SK-N-SH (cell line): ENCODE measurements around the gene UPP1. TPM values are rescaled to one million over a fixed set of nuclear protein-coding genes. Genes with fewer than 3 reads are reported as not detected.

Source experiments
- CTCF ChIA-PET: fragments of 300-600, 350-600 bp; formaldehyde crosslinking; extraction: SDS; loops from one replicate; lab custom pipeline; 2021; lab: Yijun Ruan, JAX
- POLR2A ChIA-PET: fragments of 350-600 bp; sonication (Branson Sonifier 250); formaldehyde crosslinking; extraction: SDS; loops from one replicate; lab custom pipeline; 2020; ENCODE audit warnings: antibody characterized with exemption, inconsistent platforms; lab: Yijun Ruan, JAX
- DNase-seq: peaks from one replicate; pipeline ENCODE4 v3.0.0; 2012
- H2AFZ ChIP-seq: fragments of 200-600 bp; sonication (generic); 2 replicates; pipeline ENCODE4 v1.8.1; 2016; ENCODE audit warnings: antibody characterized with exemption, mild to moderate bottlenecking, low read depth
- H3F3A ChIP-seq: fragments of 200-600 bp; sonication (generic); replicated peaks from 2 replicates; pipeline ENCODE3; 2016; ENCODE audit warnings: antibody characterized with exemption, mild to moderate bottlenecking; ENCODE audit not compliant: insufficient read depth
- H3K27ac ChIP-seq, 2 experiments: fragments of 200-500 bp in 1 of 2; fragments of 200-600 bp in 1 of 2; sonication (Bioruptor generic) in 1 of 2; sonication (generic), shearing (Covaris generic) in 1 of 2; 2 replicates each; pipeline versions ENCODE4 v1.5.1 to v1.6.1; 2014 to 2016; ENCODE audit warnings: low read depth in 2 of 2, inconsistent platforms in 1 of 2, low read length in 1 of 2, mild to moderate bottlenecking in 1 of 2, mixed read lengths in 1 of 2
- H3K27me3 ChIP-seq: fragments of 200-600 bp; sonication (generic), shearing (Covaris generic); 2 replicates; pipeline ENCODE4 v1.6.1; 2016; ENCODE audit warnings: mixed run types; ENCODE audit not compliant: insufficient read depth
- H3K36me3 ChIP-seq, 2 experiments: fragments of 200-500 bp in 1 of 2; fragments of 200-600 bp in 1 of 2; sonication (Bioruptor generic) in 1 of 2; sonication (generic) in 1 of 2; replicated peaks in 1 of 2; 2 replicates each; pipeline versions ENCODE3 to v1.5.1; 2014 to 2016; ENCODE audit warnings: low read length in 1 of 2, mild to moderate bottlenecking in 1 of 2; ENCODE audit not compliant: insufficient read depth in 2 of 2, control insufficient read depth in 1 of 2
- H3K4me1 ChIP-seq, 2 experiments: fragments of 200-500 bp in 1 of 2; fragments of 200-600 bp in 1 of 2; sonication (Bioruptor generic) in 1 of 2; sonication (generic), shearing (Covaris generic) in 1 of 2; 2 replicates each; pipeline versions ENCODE4 v1.5.1 to v1.6.1; 2014 to 2016; ENCODE audit warnings: low read depth in 1 of 2, low read length in 1 of 2, mixed run types in 1 of 2; ENCODE audit not compliant: insufficient read depth in 2 of 2, control insufficient read depth in 1 of 2
- H3K4me2 ChIP-seq: fragments of 200-600 bp; sonication (generic), shearing (Covaris generic); 2 replicates; pipeline ENCODE4 v1.6.1; 2017; ENCODE audit warnings: mixed run types
- H3K4me3 ChIP-seq, 2 experiments: fragments of 200-500 bp in 1 of 2; fragments of 200-600 bp in 1 of 2; sonication (Bioruptor generic) in 1 of 2; sonication (generic), shearing (Covaris generic) in 1 of 2; 2 replicates each; pipeline versions ENCODE4 v1.5.1 to v1.8.1; 2014 to 2016; ENCODE audit warnings: low read depth in 2 of 2, inconsistent platforms in 1 of 2, low read length in 1 of 2, mild to moderate bottlenecking in 1 of 2, mixed read lengths in 1 of 2, moderate library complexity in 1 of 2
- H3K79me2 ChIP-seq: fragments of 200-600 bp; sonication (generic); 2 replicates; pipeline ENCODE4 v1.8.1; 2017; ENCODE audit warnings: mild to moderate bottlenecking; ENCODE audit not compliant: insufficient read depth
- H3K9ac ChIP-seq: fragments of 200-600 bp; sonication (generic); 2 replicates; pipeline ENCODE4 v1.6.1; 2017; ENCODE audit warnings: mixed run types
- H3K9me2 ChIP-seq: fragments of 200-600 bp; sonication (generic); 2 replicates; pipeline ENCODE4 v1.6.1; 2017; ENCODE audit warnings: mixed run types
- H3K9me3 ChIP-seq: fragments of 200-600 bp; sonication (generic); 2 replicates; pipeline ENCODE4 v1.6.1; 2017; ENCODE audit warnings: mixed run types, mild to moderate bottlenecking, moderate library complexity
- H4K20me1 ChIP-seq: fragments of 200-600 bp; sonication (generic); 2 replicates; pipeline ENCODE4 v1.6.1; 2017; ENCODE audit warnings: mild to moderate bottlenecking, mixed run types; ENCODE audit not compliant: insufficient read depth
- CHD2 ChIP-seq: fragments of 150-350 bp; IDR thresholded peaks from 2 replicates; pipeline ENCODE4 v1.6.1; 2018; ENCODE audit warnings: low read length; ENCODE audit not compliant: partially characterized antibody
- CTCF ChIP-seq: fragments of 200-600 bp; sonication (generic); IDR thresholded peaks from 2 replicates; pipeline ENCODE4 v1.6.1; 2017; ENCODE audit warnings: antibody characterized with exemption, mild to moderate bottlenecking, moderate library complexity
- ELF1 ChIP-seq: IDR thresholded peaks from 2 replicates; pipeline ENCODE4 v1.4.0; 2012
- EP300 ChIP-seq, 2 experiments: IDR thresholded peaks; 2 replicates each; pipeline versions ENCODE4 v1.4.0 to v1.6.1; 2012; ENCODE audit warnings: borderline replicate concordance in 1 of 2, low read depth in 1 of 2, low read length in 1 of 2
- EZH2phosphoT487 ChIP-seq: fragments of 200-600 bp; sonication (generic); IDR thresholded peaks from 2 replicates; pipeline ENCODE4 v1.6.1; 2017; ENCODE audit warnings: low read depth, mixed run types, mild to moderate bottlenecking, antibody characterized with exemption, moderate library complexity, borderline replicate concordance
- FOXJ3 ChIP-seq: sonication (generic); formaldehyde crosslinking; IDR thresholded peaks from 2 replicates; pipeline ENCODE4 v1.5.1; 2020; ENCODE audit warnings: mild to moderate bottlenecking, missing genetic modification reagents
- FOXM1 ChIP-seq: IDR thresholded peaks from 2 replicates; pipeline ENCODE4 v1.4.0; 2012; ENCODE audit warnings: low read depth, mild to moderate bottlenecking
- GABPA ChIP-seq: IDR thresholded peaks from 2 replicates; pipeline ENCODE4 v1.4.0; 2012; ENCODE audit warnings: low read depth, mild to moderate bottlenecking
- IRF3 ChIP-seq: fragments of 150-350 bp; IDR thresholded peaks from 2 replicates; pipeline ENCODE4 v1.6.1; 2016; ENCODE audit warnings: mild to moderate bottlenecking, low read depth, low read length
- JUND ChIP-seq: IDR thresholded peaks from 2 replicates; pipeline ENCODE4 v1.4.0; 2012
- MAX ChIP-seq: IDR thresholded peaks from 2 replicates; pipeline ENCODE4 v1.4.0; 2012; ENCODE audit warnings: low read depth
- MEF2A ChIP-seq: IDR thresholded peaks from 2 replicates; pipeline ENCODE4 v1.4.0; 2012; ENCODE audit warnings: low read depth, borderline replicate concordance
- MXI1 ChIP-seq: IDR thresholded peaks from 2 replicates; pipeline ENCODE4 v1.6.1; 2012; ENCODE audit warnings: mild to moderate bottlenecking, low read depth, low read length, improper control_type of control experiment
- NFIC ChIP-seq: IDR thresholded peaks from 2 replicates; pipeline ENCODE4 v1.4.0; 2012; ENCODE audit warnings: borderline replicate concordance
- PBX3 ChIP-seq: IDR thresholded peaks from 2 replicates; pipeline ENCODE4; 2012
- RAD21 ChIP-seq: IDR thresholded peaks from 2 replicates; pipeline ENCODE4 v1.6.1; 2012; ENCODE audit warnings: mild to moderate bottlenecking, low read length
- RCOR1 ChIP-seq: fragments of 150-350 bp; IDR thresholded peaks from 2 replicates; pipeline ENCODE4 v1.6.1; 2017; ENCODE audit warnings: antibody characterized with exemption, low read length
- RFX5 ChIP-seq: IDR thresholded peaks from 2 replicates; pipeline ENCODE4 v1.6.1; 2012; ENCODE audit warnings: mild to moderate bottlenecking, improper control_type of control experiment, low read length
- RXRA ChIP-seq: IDR thresholded peaks from 2 replicates; pipeline ENCODE4 v1.4.0; 2012; ENCODE audit warnings: low read depth, mild to moderate bottlenecking, borderline replicate concordance
- SIN3A ChIP-seq: IDR thresholded peaks from 2 replicates; pipeline ENCODE4 v1.6.1; 2012; ENCODE audit warnings: low read depth, mild to moderate bottlenecking, low read length, moderate library complexity, borderline replicate concordance
- TAF1 ChIP-seq: IDR thresholded peaks from 2 replicates; pipeline ENCODE4 v1.6.1; 2012; ENCODE audit warnings: low read depth, mild to moderate bottlenecking, low read length, moderate library complexity, borderline replicate concordance
- TCF12 ChIP-seq: IDR thresholded peaks from 2 replicates; pipeline ENCODE4 v1.4.0; 2012
- USF1 ChIP-seq: IDR thresholded peaks from 2 replicates; pipeline ENCODE4 v1.4.0; 2012; ENCODE audit warnings: low read depth, borderline replicate concordance
- USF2 ChIP-seq: fragments of 150-350 bp; IDR thresholded peaks from 2 replicates; pipeline ENCODE4 v1.6.1; 2017; ENCODE audit warnings: antibody characterized with exemption, low read length, low read depth, borderline replicate concordance
- WGBS: methylation state at CpG from one replicate; pipeline ENCODE4 v1.1.6; 2017; ENCODE audit warnings: low lambda C conversion rate; 5-methylcytosine and 5-hydroxymethylcytosine counted together
- polyA plus RNA-seq, 3 experiments: library from polyadenylated mRNA; depleted of rRNA; stranded (reverse); fragments of >200 nt; gene quantifications; 2 replicates each; pipeline ENCODE4 v1.2.3, GENCODE V29; 2012

The UPP1 gene
- polyA plus RNA-seq, 1 of the 3 experiments (the other 2 are of a cell fraction): 56.9 TPM

- Histone ChIP-seq H2AFZ (no peak overlapping the region), H3K79me2 (peaks cover 20% of the 10 kb centered on the region), H3F3A (no peaks in the 10 kb centered on the region), H3K27me3 (no peaks in the 10 kb centered on the region), H3K4me2 (no peak overlapping the region), H3K36me3 (peaks cover 55 to 79% of the 10 kb centered on the region in 2 experiments), H3K9me3 (no peaks in the 10 kb centered on the region)
- CTCF ChIA-PET: interaction anchor here (1.1 to 2.2 kb wide), 3 partner anchors 11 to 154 kb away, joined by 3 to 11 read pairs (median 8); no protein-coding TSS in a partner anchor
- DNase-seq: no peak
- TF ChIP-seq MXI1 (no peak), PBX3 (no peak), SIN3A (no peak), TCF12 (no peak), CTCF (no peak)
- TF ChIP-seq, all 33 proteins: peak for 0
- Histone ChIP-seq H3K9me2 (no peaks in the 10 kb centered on the region), H4K20me1 (no peaks in the 10 kb centered on the region), H3K9ac (no peak overlapping the region), H3K27ac (no peak overlapping the region), H3K4me3 (no peak overlapping the region), H3K4me1 (peaks cover 0 to 14% of the 10 kb centered on the region in 2 experiments; a peak in 2 of 4 replicates)
- WGBS: 82% methylated on average over 4 of the region's 4 CpGs
- POLR2A ChIA-PET: no interaction called here
Observed at GRCh38 chr7:48098846-48099245, 9.8 kb downstream of the UPP1 start.

GRCh38 chr7:48099781-48100180 lies 10.7 kb downstream of the UPP1 start:
- Histone ChIP-seq H3K27ac (no peak overlapping the region), H3K4me1 (peaks cover 0 to 5% of the 10 kb centered on the region in 2 experiments; a peak in 1 of 4 replicates), H3K9me2 (no peaks in the 10 kb centered on the region), H3K36me3 (peaks cover 61 to 81% of the 10 kb centered on the region in 2 experiments), H2AFZ (no peak overlapping the region), H3K27me3 (no peaks in the 10 kb centered on the region), H3K79me2 (peaks cover 20% of the 10 kb centered on the region), H3K4me3 (no peak overlapping the region)
- no peak for DNase-seq
- ChIA-PET POLR2A (no interaction called here), CTCF (interaction anchor here (3.2 kb wide), 1 partner anchor 10 kb away, joined by 27 read pairs; no protein-coding TSS in a partner anchor)
- 93% methylated on average over 3 of the region's 3 CpGs for WGBS
- no peak for TF ChIP-seq ELF1
- no peak for TF ChIP-seq TAF1
- no peak for TF ChIP-seq IRF3
- no peak for TF ChIP-seq EP300 (IDR thresholded peaks at IDR 0.05; ENCODE audit: borderline replicate concordance in 1 of 2, low read depth in 1 of 2, low read length in 1 of 2)
- no peak for TF ChIP-seq MAX
- no peak for TF ChIP-seq GABPA
- no peak for TF ChIP-seq MXI1
- no peak for TF ChIP-seq RCOR1
- TF ChIP-seq USF2: no peak
- no peak for TF ChIP-seq FOXJ3 (CRISPR knock-in tag)
- no peak for TF ChIP-seq RFX5
- no peak for TF ChIP-seq JUND
- TF ChIP-seq RAD21: no peak
- no peak for TF ChIP-seq FOXM1
- no peak for TF ChIP-seq EZH2phosphoT487
- TF ChIP-seq CHD2: no peak
- TF ChIP-seq NFIC: no peak
- TF ChIP-seq MEF2A: no peak
- no peak for TF ChIP-seq USF1
- TF ChIP-seq RXRA: no peak
- TF ChIP-seq, all 33 proteins: peak for 0
- H4K20me1 ChIP-seq: no peaks in the 10 kb centered on the region
- H3F3A ChIP-seq: no peaks in the 10 kb centered on the region
- H3K9me3 ChIP-seq: no peaks in the 10 kb centered on the region
- no peak overlapping the region for H3K4me2 ChIP-seq
- no peak overlapping the region for H3K9ac ChIP-seq
